HG03520 (cell line): Measurements from ENCODE around the gene TM9SF2.
"Not testable (repeated sequence)": the region's sequence is repeated elsewhere in the genome, so short reads cannot be mapped to it uniquely, and the experiment has no call there.

Experiments used
- ATAC-seq: cut with Tn5 transposase; IDR thresholded peaks from one replicate; pipeline ENCODE4 v1.9.1; 2021; ENCODE audit warnings: mild to moderate bottlenecking, moderate library complexity; ENCODE audit not compliant: unreplicated experiment

Gene TM9SF2

GRCh38 chr13:99501184-99501847 lies at the start of gene TM9SF2:
Gene TM9SF2 (plus strand): TSS chr13:99501472. CDS start chr13:99501607, 135 bp downstream.
- peak; percentile 42 for ATAC-seq

- no peak for ATAC-seq
These were observed 46.6 kb upstream of the TM9SF2 start for GRCh38 chr13:99454518-99455183.

GRCh38 chr13:99459099-99459850 lies 42.0 kb upstream of the TM9SF2 start:
- ATAC-seq = no peak

- not testable (repeated sequence) for ATAC-seq
These were observed 40.5 kb upstream of the TM9SF2 start for GRCh38 chr13:99460802-99461201.

GRCh38 chr13:99463646-99464397 lies 37.5 kb upstream of the TM9SF2 start:
- ATAC-seq = no peak

GRCh38 chr13:99464441-99464949 lies 36.8 kb upstream of the TM9SF2 start:
- ATAC-seq = no peak

GRCh38 chr13:99465454-99465853 lies 35.8 kb upstream of the TM9SF2 start:
- no peak for ATAC-seq

- no peak for ATAC-seq
These were observed 33.5 kb upstream of the TM9SF2 start for GRCh38 chr13:99467764-99468163.

- no peak for ATAC-seq
These were observed 32.2 kb upstream of the TM9SF2 start for GRCh38 chr13:99469041-99469440.

- no peak for ATAC-seq
These were observed 31.2 kb upstream of the TM9SF2 start for GRCh38 chr13:99470027-99470426.

GRCh38 chr13:99471221-99472121 lies 29.8 kb upstream of the TM9SF2 start:
- no peak for ATAC-seq

GRCh38 chr13:99472122-99472440 lies 29.2 kb upstream of the TM9SF2 start:
- no peak for ATAC-seq

GRCh38 chr13:99473515-99473914 lies 27.8 kb upstream of the TM9SF2 start:
- ATAC-seq = no peak

GRCh38 chr13:99476648-99477047 lies 24.6 kb upstream of the TM9SF2 start:
- no peak for ATAC-seq

- ATAC-seq = no peak
These were observed 23.8 kb upstream of the TM9SF2 start for GRCh38 chr13:99477493-99477892.

- ATAC-seq = no peak
These were observed 19.9 kb upstream of the TM9SF2 start for GRCh38 chr13:99481366-99481765.

GRCh38 chr13:99484473-99484872 lies 16.8 kb upstream of the TM9SF2 start:
- no peak for ATAC-seq

GRCh38 chr13:99486996-99487395 lies 14.3 kb upstream of the TM9SF2 start:
- ATAC-seq = no peak

- ATAC-seq = no peak
These were observed 12.2 kb upstream of the TM9SF2 start for GRCh38 chr13:99489028-99489427.

- ATAC-seq = not testable (repeated sequence)
These were observed 9.5 kb upstream of the TM9SF2 start for GRCh38 chr13:99491750-99492149.
